Neural progenitor cell (in vitro differentiated cells): Measurements from ENCODE around the gene MFGE8. TPM values are rescaled to one million over a fixed set of nuclear protein-coding genes. Genes with fewer than 3 reads are reported as not detected.

Experiments used
- DNase-seq: peaks from one replicate; pipeline ENCODE4 v3.0.0-alpha.2; 2016; ENCODE audit warnings: low spot score
- H2AFZ ChIP-seq: fragments of 200-600 bp; sonication (generic); replicated peaks from 2 replicates; pipeline ENCODE4 v1.6.1; 2016; ENCODE audit warnings: antibody characterized with exemption
- H3F3A ChIP-seq: fragments of 200-600 bp; sonication (generic); 2 replicates; pipeline ENCODE4 v1.6.1; 2016; ENCODE audit warnings: antibody characterized with exemption, low read depth
- H3K27ac ChIP-seq: fragments of 200-600 bp; sonication (generic); 2 replicates; pipeline ENCODE4 v1.5.1; 2016; ENCODE audit warnings: mild to moderate bottlenecking
- H3K27me3 ChIP-seq: fragments of 200-600 bp; sonication (generic); 2 replicates; pipeline ENCODE4 v1.6.1; 2016; ENCODE audit warnings: mild to moderate bottlenecking, moderate library complexity
- H3K36me3 ChIP-seq: fragments of 200-600 bp; sonication (generic); 2 replicates; pipeline ENCODE4 v1.5.1; 2016
- H3K4me1 ChIP-seq: fragments of 200-600 bp; sonication (generic); 2 replicates; pipeline ENCODE4 v1.6.1; 2016; ENCODE audit warnings: mixed run types
- H3K4me2 ChIP-seq: fragments of 200-600 bp; sonication (generic); 2 replicates; pipeline ENCODE4 v1.6.1; 2016
- H3K4me3 ChIP-seq: fragments of 200-600 bp; sonication (generic); 2 replicates; pipeline ENCODE4 v1.5.1; 2016
- H3K79me2 ChIP-seq: fragments of 200-600 bp; sonication (generic); 2 replicates; pipeline ENCODE4 v1.6.1; 2016; ENCODE audit warnings: low read depth
- H3K9ac ChIP-seq: fragments of 200-600 bp; sonication (generic); 2 replicates; pipeline ENCODE4 v1.6.1; 2016
- H3K9me3 ChIP-seq: fragments of 200-600 bp; sonication (generic); 2 replicates; pipeline ENCODE4 v1.5.1; 2016; ENCODE audit warnings: low read depth
- H4K20me1 ChIP-seq: fragments of 200-600 bp; sonication (generic); 2 replicates; pipeline ENCODE4 v1.6.1; 2016; ENCODE audit warnings: low read depth
- H3K27ac Mint-ChIP-seq: 3 replicates; pipeline ENCODE4 v1.8.0; 2021; ENCODE audit warnings: mixed read lengths
- H3K27me3 Mint-ChIP-seq: 2 replicates; pipeline ENCODE4 v1.8.0; 2022; ENCODE audit warnings: low read depth, mild to moderate bottlenecking, inconsistent platforms, moderate library complexity, mixed read lengths; ENCODE audit not compliant: insufficient read depth
- H3K36me3 Mint-ChIP-seq: 3 replicates; pipeline ENCODE4 v1.8.0; 2021; ENCODE audit warnings: mixed read lengths
- H3K4me1 Mint-ChIP-seq: 3 replicates; pipeline ENCODE4 v1.8.0; 2021; ENCODE audit warnings: mixed read lengths
- H3K4me3 Mint-ChIP-seq: 3 replicates; pipeline ENCODE4 v1.8.0; 2021; ENCODE audit warnings: mild to moderate bottlenecking, moderate library complexity, mixed read lengths
- H3K9me3 Mint-ChIP-seq: 3 replicates; pipeline ENCODE4 v1.8.0; 2020; ENCODE audit warnings: mixed read lengths
- EZH2 ChIP-seq: fragments of 200-600 bp; sonication (generic); IDR thresholded peaks from 2 replicates; pipeline ENCODE4 v1.6.1; 2017; ENCODE audit warnings: antibody characterized with exemption, mild to moderate bottlenecking, moderate library complexity
- EZH2phosphoT487 ChIP-seq: fragments of 200-600 bp; sonication (generic); IDR thresholded peaks from 2 replicates; pipeline ENCODE4 v1.6.1; 2017; ENCODE audit warnings: antibody characterized with exemption
- total RNA-seq: library from RNA; depleted of rRNA; stranded (reverse); fragments of >200 nt; gene quantifications from 2 replicates; pipeline ENCODE4 v1.2.3, GENCODE V29; 2015; ENCODE audit warnings: low replicate concordance
- TF ChIP-seq, protein P1 (sequence below): fragments of 200-600 bp; sonication (generic); IDR thresholded peaks from 2 replicates; pipeline ENCODE4 v1.5.1; 2017; ENCODE audit warnings: antibody characterized with exemption, mild to moderate bottlenecking

The MFGE8 gene
- total RNA-seq, 1 donor from 2014 or later: 92.6 TPM

DNA sequence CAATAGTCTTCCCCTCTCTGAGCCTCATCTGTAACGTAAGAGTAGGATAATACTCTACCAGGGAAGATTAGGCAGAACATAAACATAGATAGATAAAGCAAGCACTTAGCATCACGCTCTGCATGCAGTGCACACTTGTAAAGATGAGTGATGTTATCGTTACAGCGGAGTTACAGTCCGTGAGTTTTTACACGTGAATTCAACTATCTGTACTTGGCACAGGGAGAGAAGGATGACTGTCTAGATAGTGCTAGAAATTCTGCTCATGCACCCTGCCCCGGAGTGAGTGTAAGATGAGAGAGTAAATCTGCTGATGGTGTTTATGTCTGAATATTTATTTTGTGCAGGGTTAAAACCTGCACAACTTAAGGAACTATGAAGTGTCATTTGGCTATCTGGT is 53.6 kb downstream of the MFGE8 start:
- Mint-ChIP-seq H3K9me3 (peaks cover 7% of the 10 kb centered on the region), H3K4me3 (no peak overlapping the region), H3K36me3 (no peaks in the 10 kb centered on the region), H3K4me1 (no peaks in the 10 kb centered on the region), H3K27ac (no peak overlapping the region), H3K27me3 (peaks cover 2% of the 10 kb centered on the region)
- Histone ChIP-seq H3K36me3 (no peaks in the 10 kb centered on the region), H3K4me2 (no peak overlapping the region), H2AFZ (no peak overlapping the region), H3F3A (no peaks in the 10 kb centered on the region), H3K27me3 (no peaks in the 10 kb centered on the region), H3K9me3 (no peaks in the 10 kb centered on the region), H4K20me1 (no peaks in the 10 kb centered on the region), H3K27ac (no peak overlapping the region), H3K4me3 (no peak overlapping the region), H3K4me1 (no peaks in the 10 kb centered on the region), H3K79me2 (no peaks in the 10 kb centered on the region), H3K9ac (no peak overlapping the region)
- no peak for TF ChIP-seq EZH2phosphoT487
- TF ChIP-seq, protein P1, sequence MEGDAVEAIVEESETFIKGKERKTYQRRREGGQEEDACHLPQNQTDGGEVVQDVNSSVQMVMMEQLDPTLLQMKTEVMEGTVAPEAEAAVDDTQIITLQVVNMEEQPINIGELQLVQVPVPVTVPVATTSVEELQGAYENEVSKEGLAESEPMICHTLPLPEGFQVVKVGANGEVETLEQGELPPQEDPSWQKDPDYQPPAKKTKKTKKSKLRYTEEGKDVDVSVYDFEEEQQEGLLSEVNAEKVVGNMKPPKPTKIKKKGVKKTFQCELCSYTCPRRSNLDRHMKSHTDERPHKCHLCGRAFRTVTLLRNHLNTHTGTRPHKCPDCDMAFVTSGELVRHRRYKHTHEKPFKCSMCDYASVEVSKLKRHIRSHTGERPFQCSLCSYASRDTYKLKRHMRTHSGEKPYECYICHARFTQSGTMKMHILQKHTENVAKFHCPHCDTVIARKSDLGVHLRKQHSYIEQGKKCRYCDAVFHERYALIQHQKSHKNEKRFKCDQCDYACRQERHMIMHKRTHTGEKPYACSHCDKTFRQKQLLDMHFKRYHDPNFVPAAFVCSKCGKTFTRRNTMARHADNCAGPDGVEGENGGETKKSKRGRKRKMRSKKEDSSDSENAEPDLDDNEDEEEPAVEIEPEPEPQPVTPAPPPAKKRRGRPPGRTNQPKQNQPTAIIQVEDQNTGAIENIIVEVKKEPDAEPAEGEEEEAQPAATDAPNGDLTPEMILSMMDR: no peak
- no peak for TF ChIP-seq EZH2
- no peak for DNase-seq

DNA sequence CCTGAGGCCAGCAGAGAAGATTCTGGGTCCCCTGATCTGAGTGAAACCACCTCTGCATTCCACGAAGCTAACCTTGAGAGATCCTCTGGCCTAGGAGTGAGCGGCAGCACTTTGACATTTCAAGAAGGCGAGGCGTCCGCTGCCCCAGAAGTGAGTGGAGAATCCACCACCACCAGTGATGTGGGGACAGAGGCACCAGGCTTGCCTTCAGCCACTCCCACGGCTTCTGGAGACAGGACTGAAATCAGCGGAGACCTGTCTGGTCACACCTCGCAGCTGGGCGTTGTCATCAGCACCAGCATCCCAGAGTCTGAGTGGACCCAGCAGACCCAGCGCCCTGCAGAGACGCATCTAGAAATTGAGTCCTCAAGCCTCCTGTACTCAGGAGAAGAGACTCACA is 54.2 kb downstream of the MFGE8 start:
- H4K20me1 ChIP-seq: no peaks in the 10 kb centered on the region
- no peaks in the 10 kb centered on the region for H3K36me3 ChIP-seq
- H3K4me2 ChIP-seq: no peak overlapping the region
- H3K4me1 Mint-ChIP-seq: no peaks in the 10 kb centered on the region
- peaks cover 7% of the 10 kb centered on the region for H3K9me3 Mint-ChIP-seq
- TF ChIP-seq EZH2phosphoT487: no peak
- TF ChIP-seq, protein P1: no peak
- no peak for TF ChIP-seq EZH2
- no peaks in the 10 kb centered on the region for H3K79me2 ChIP-seq
- H2AFZ ChIP-seq: no peak overlapping the region
- peaks cover 2% of the 10 kb centered on the region for H3K27me3 Mint-ChIP-seq
- no peak overlapping the region for H3K4me3 Mint-ChIP-seq
- no peak overlapping the region for H3K4me3 ChIP-seq
- DNase-seq: no peak
- no peaks in the 10 kb centered on the region for H3K4me1 ChIP-seq
- H3K27ac ChIP-seq: no peak overlapping the region
- H3K27ac Mint-ChIP-seq: no peak overlapping the region
- H3K9me3 ChIP-seq: no peaks in the 10 kb centered on the region
- H3K9ac ChIP-seq: no peak overlapping the region
- no peaks in the 10 kb centered on the region for H3K27me3 ChIP-seq
- no peaks in the 10 kb centered on the region for H3K36me3 Mint-ChIP-seq
- no peaks in the 10 kb centered on the region for H3F3A ChIP-seq

DNA sequence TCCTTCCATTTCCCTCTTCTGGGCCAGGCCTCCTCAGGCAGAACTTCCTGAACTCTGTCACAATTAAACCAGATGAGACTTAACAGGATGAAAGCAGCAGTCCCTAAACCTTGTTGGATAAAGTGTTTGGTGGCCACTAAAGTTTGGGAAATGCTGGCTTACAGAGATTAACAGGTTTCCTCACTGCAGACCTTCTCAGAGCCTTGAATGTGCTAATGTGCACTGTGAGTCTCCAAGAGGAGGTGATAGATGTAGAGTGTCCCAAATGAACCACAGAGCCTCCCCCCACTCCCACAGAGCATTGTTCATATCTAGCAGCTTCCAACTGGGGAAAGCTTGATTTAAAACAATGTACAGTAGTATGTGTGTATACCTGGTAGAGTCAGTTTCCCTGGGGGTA is 60.7 kb downstream of the MFGE8 start:
- no peaks in the 10 kb centered on the region for H3K36me3 ChIP-seq
- no peaks in the 10 kb centered on the region for H3K4me1 ChIP-seq
- H2AFZ ChIP-seq: no peak overlapping the region
- H3K79me2 ChIP-seq: no peaks in the 10 kb centered on the region
- DNase-seq: no peak
- no peak overlapping the region for H3K4me3 ChIP-seq
- no peak overlapping the region for H3K4me2 ChIP-seq
- H3K27ac Mint-ChIP-seq: no peak overlapping the region
- H3K9me3 Mint-ChIP-seq: peaks cover 5% of the 10 kb centered on the region
- no peaks in the 10 kb centered on the region for H3F3A ChIP-seq
- no peak overlapping the region for H3K9ac ChIP-seq
- H3K4me3 Mint-ChIP-seq: no peak overlapping the region
- H3K27me3 ChIP-seq: no peaks in the 10 kb centered on the region
- no peaks in the 10 kb centered on the region for H3K4me1 Mint-ChIP-seq
- no peaks in the 10 kb centered on the region for H3K36me3 Mint-ChIP-seq
- H3K27ac ChIP-seq: no peak overlapping the region
- TF ChIP-seq EZH2 (no peak), EZH2phosphoT487 (no peak)
- TF ChIP-seq, protein P1: no peak
- H3K9me3 ChIP-seq: no peaks in the 10 kb centered on the region
- H4K20me1 ChIP-seq: no peaks in the 10 kb centered on the region
- peaks cover 5% of the 10 kb centered on the region for H3K27me3 Mint-ChIP-seq
